DND-41 (cell line): Measurements from ENCODE around the gene PLPP7.
"Not testable (repeated sequence)": the region's sequence is repeated elsewhere in the genome, so short reads cannot be mapped to it uniquely, and the experiment has no call there.

Source experiments
- ATAC-seq: fragments of 200-7000 bp; cut with Tn5 transposase; 3 replicates; pipeline ENCODE4 v1.9.1; 2021; ENCODE audit warnings: low read depth; ENCODE audit not compliant: insufficient read depth
- DNase-seq: peaks from one replicate; pipeline ENCODE4 v3.0.0-alpha.2; 2020
- H2AFZ ChIP-seq: 2 replicates; pipeline ENCODE4 v1.6.0; 2012; ENCODE audit warnings: low read depth, low read length
- H3K27ac ChIP-seq: 2 replicates; pipeline ENCODE4 v1.5.1; 2012; ENCODE audit warnings: low read length, inconsistent platforms
- H3K27me3 ChIP-seq: fragments of 200-600 bp; sonication (generic); 2 replicates; pipeline ENCODE4 v1.6.0; 2012; ENCODE audit warnings: low read length, mild to moderate bottlenecking, inconsistent platforms; ENCODE audit not compliant: insufficient read depth, poor library complexity
- H3K36me3 ChIP-seq: 2 replicates; pipeline ENCODE4 v1.5.1; 2012; ENCODE audit warnings: low read length, inconsistent platforms; ENCODE audit not compliant: insufficient read depth
- H3K4me1 ChIP-seq: 2 replicates; pipeline ENCODE4 v1.5.1; 2012; ENCODE audit warnings: mild to moderate bottlenecking, low read length; ENCODE audit not compliant: insufficient read depth
- H3K4me2 ChIP-seq: 2 replicates; pipeline ENCODE4 v1.6.0; 2012; ENCODE audit warnings: mild to moderate bottlenecking, moderate library complexity, low read length, inconsistent platforms; ENCODE audit not compliant: insufficient read depth
- H3K4me3 ChIP-seq, 2 experiments: fragments of 200-600 bp in 1 of 2; shearing (Covaris generic) in 1 of 2; 2 replicates each; pipeline ENCODE4 v1.5.1; 2012 to 2016; ENCODE audit warnings: inconsistent platforms in 2 of 2, low read length in 2 of 2, mild to moderate bottlenecking in 2 of 2, low read depth in 1 of 2, moderate library complexity in 1 of 2
- H3K79me2 ChIP-seq: 2 replicates; pipeline ENCODE4 v1.6.0; 2012; ENCODE audit warnings: low read length, inconsistent platforms; ENCODE audit not compliant: insufficient read depth
- H3K9ac ChIP-seq: 2 replicates; pipeline ENCODE4 v1.6.0; 2012; ENCODE audit warnings: low read depth, mild to moderate bottlenecking, inconsistent platforms, low read length, moderate library complexity
- H3K9me3 ChIP-seq: 2 replicates; pipeline ENCODE4 v1.5.1; 2012; ENCODE audit warnings: low read length, moderate library complexity, mild to moderate bottlenecking, inconsistent platforms; ENCODE audit not compliant: insufficient read depth, severe bottlenecking
- H4K20me1 ChIP-seq: 2 replicates; pipeline ENCODE4 v1.6.0; 2012; ENCODE audit warnings: low read length; ENCODE audit not compliant: insufficient read depth
- CTCF ChIP-seq: IDR thresholded peaks from 2 replicates; pipeline ENCODE4 v1.5.1; 2012; ENCODE audit warnings: borderline replicate concordance, low read length, moderate library complexity, mild to moderate bottlenecking; ENCODE audit not compliant: poor library complexity, severe bottlenecking; ENCODE audit errors: extremely low read depth
- EZH2 ChIP-seq: IDR thresholded peaks from 3 replicates; pipeline ENCODE4 v1.6.1; 2012; ENCODE audit warnings: borderline replicate concordance, low read depth, mild to moderate bottlenecking, moderate library complexity, low read length, inconsistent platforms; ENCODE audit not compliant: severe bottlenecking

PLPP7 gene

GRCh38 chr9:131260751-131261452 lies 28.6 kb upstream of the PLPP7 start:
- no peaks in the 10 kb centered on the region for H3K9me3 ChIP-seq
- H3K27ac ChIP-seq: 0 out of 2 replicates have a peak overlapping the region, but pooled peaks have one; percentile 16
- DNase-seq (no peak), ATAC-seq (no peak)
- H3K4me1 ChIP-seq: peaks cover 28% of the 10 kb centered on the region
- no peak overlapping the region for H3K4me2 ChIP-seq
- peaks cover 67% of the 10 kb centered on the region for H3K36me3 ChIP-seq
- TF ChIP-seq CTCF (no peak), EZH2 (no peak)
- H2AFZ ChIP-seq: no peak overlapping the region
- no peak overlapping the region for H3K9ac ChIP-seq
- peaks cover 18% of the 10 kb centered on the region; the same call in 1 of the 2 replicates for H4K20me1 ChIP-seq
- peaks cover 56% of the 10 kb centered on the region for H3K79me2 ChIP-seq
- H3K27me3 ChIP-seq: no peaks in the 10 kb centered on the region
- no peak overlapping the region for H3K4me3 ChIP-seq

GRCh38 chr9:131262327-131263032 lies 27.0 kb upstream of the PLPP7 start:
- H3K27ac ChIP-seq: no peak overlapping the region

DNA sequence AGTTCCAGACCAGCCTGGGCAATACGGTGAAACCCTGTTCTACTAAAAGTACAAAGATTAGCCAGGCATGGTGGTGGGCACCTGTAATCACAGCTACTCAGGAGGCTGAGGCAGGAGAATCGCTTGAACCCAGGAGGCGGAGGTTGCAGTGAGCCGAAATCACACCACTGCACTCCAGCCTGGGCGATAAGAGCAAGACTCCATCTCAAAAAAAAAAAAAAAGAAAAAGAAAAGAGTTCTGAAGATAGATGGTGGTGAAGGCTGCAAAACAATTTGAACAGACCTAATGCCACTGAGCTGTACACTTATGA lies 26.5 kb upstream of the PLPP7 start:
- not testable (repeated sequence) for H3K9ac ChIP-seq, DNase-seq, ATAC-seq, H3K9me3 ChIP-seq, H3K27ac ChIP-seq, H3K27me3 ChIP-seq, H2AFZ ChIP-seq, H3K4me3 ChIP-seq, H3K4me2 ChIP-seq
- Histone ChIP-seq H3K79me2 (peaks cover 73% of the 10 kb centered on the region), H3K4me1 (peaks cover 24% of the 10 kb centered on the region), H4K20me1 (peaks cover 32% of the 10 kb centered on the region), H3K36me3 (peaks cover 74% of the 10 kb centered on the region)

More at GRCh38 chr9:131262327-131263032, 27.0 kb upstream of the PLPP7 start:
- Histone ChIP-seq H2AFZ (no peak overlapping the region), H3K36me3 (peaks cover 78% of the 10 kb centered on the region), H3K79me2 (peaks cover 68% of the 10 kb centered on the region), H3K27me3 (no peaks in the 10 kb centered on the region), H3K9ac (no peak overlapping the region), H3K4me1 (peaks cover 25% of the 10 kb centered on the region), H3K4me2 (no peak overlapping the region), H3K9me3 (no peaks in the 10 kb centered on the region), H4K20me1 (peaks cover 32% of the 10 kb centered on the region), H3K4me3 (no peak overlapping the region)
- ATAC-seq: no peak
- TF ChIP-seq CTCF (no peak), EZH2 (no peak)
- no peak for DNase-seq

GRCh38 chr9:131263701-131264100 lies 25.8 kb upstream of the PLPP7 start:
- TF ChIP-seq EZH2 (no peak), CTCF (no peak)
- no peak for DNase-seq
- peaks cover 79% of the 10 kb centered on the region for H3K79me2 ChIP-seq
- no peaks in the 10 kb centered on the region for H3K9me3 ChIP-seq
- H3K4me3 ChIP-seq: no peak overlapping the region
- no peak overlapping the region for H2AFZ ChIP-seq
- H3K27me3 ChIP-seq: no peaks in the 10 kb centered on the region
- ATAC-seq: no peak
- H3K27ac ChIP-seq: no peak overlapping the region
- H3K36me3 ChIP-seq: peaks cover 72% of the 10 kb centered on the region
- H3K9ac ChIP-seq: no peak overlapping the region
- peaks cover 35% of the 10 kb centered on the region for H4K20me1 ChIP-seq
- peaks cover 27% of the 10 kb centered on the region for H3K4me1 ChIP-seq
- no peak overlapping the region for H3K4me2 ChIP-seq
